Measurements from ENCODE around the gene ANKRD13B.

Gene ANKRD13B

DNA sequence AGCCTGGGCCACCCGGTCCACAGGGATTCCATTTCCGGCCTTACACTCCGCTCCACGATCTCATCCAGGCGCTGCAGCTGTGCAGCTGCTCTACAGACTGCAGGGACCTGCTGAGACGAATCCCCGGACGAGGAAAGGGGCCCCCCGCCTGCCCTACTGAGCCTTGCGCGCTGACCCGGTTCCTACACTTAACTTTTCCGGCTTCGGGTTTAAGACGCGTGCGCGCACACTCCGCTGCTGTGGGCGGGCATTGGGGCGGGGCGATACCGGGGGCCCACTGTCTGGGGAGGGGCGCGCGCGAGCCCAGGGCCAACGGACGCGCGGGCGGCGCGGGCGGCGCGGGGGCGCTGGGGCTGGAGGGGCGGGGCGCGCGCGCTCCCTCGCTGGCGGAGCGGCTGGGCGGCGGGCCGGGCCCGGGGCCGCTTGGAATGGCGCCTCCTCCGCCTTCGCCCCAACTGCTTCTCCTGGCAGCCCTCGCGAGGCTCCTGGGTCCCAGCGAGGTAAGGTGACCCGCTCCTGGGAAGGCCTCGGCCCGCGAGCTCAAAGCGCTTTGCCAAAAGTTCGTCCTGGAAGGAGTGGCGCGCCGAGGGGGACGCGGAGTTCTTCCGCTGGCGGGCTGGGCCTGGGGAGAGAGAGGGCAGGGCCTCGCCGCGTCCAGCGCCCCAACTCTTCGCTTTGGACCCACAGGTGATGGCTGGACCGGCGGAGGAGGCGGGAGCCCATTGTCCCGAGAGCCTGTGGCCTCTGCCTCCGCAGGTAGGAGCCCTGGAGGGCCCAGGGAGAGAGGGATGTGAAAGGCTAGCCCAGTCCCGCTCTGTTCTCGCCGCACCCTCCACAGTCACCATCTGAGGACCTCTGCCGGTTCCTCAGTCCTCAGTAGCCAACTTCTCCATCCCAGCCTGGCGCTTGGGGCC lies 24.3 kb upstream of the ANKRD13B start, which contains the start of gene TP53I13:
Gene TP53I13 (plus strand): TSS at position 371 of the 914 bp plus-strand sequence. CDS start 58 bp downstream, at position 429.
- DNase-seq (ENCODE audit: low spot score): peak; percentile 95

DNA sequence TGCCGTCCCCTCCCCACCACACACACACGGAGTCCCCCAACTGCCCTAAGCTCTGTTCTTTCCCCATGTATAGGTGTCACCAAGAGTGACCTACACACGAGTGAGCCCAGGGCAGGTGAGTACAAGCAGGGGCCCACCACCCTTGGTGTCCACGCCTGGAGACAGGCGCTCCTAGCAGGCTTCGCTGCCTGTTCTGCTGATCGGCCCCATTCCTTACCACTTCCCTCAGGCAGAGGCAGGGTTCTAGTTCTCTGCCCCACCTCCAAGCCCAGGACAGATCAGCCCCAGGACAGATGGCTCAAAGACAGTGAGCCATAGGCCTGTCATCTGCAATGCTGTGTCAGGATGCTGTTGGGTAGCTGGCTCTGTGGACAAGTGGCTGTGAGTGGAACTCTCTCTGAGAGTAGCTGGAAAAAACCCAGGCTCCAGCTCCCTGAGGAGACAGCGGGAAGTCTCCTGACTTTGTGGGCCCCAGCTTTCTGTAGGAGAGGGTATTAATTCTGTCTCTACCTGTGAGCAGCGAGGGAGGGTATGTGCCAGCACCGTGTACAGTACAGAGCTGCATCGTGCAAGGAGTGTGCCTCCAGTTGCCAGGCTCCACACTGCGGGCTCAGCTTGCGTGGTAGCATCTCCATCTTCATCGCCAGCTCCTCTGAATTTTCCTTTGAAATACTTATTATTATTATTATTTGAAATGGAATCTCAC lies 23.5 kb upstream of the ANKRD13B start:
- DNase-seq (ENCODE audit: low spot score): no peak

DNA sequence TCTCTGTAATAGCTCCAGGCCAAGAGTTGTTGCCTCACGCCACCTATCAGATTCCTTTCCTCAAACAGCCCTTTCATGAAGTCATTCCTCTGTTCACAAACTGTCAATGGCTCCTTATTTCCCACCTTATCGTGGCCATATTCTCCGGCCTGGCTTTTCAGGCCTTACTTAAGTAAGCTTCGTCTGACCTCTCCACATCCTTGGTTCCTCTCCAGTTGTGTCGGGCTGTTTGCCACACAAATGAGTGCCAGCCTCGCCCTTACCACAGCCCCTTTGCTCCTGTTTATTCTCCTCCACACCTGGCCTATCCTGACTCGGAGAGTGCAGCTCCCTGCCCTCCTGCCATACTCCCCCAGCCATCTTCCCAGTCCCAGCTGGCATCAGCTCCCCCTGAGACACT lies 22.4 kb upstream of the ANKRD13B start:
- DNase-seq (ENCODE audit: low spot score): no peak

DNA sequence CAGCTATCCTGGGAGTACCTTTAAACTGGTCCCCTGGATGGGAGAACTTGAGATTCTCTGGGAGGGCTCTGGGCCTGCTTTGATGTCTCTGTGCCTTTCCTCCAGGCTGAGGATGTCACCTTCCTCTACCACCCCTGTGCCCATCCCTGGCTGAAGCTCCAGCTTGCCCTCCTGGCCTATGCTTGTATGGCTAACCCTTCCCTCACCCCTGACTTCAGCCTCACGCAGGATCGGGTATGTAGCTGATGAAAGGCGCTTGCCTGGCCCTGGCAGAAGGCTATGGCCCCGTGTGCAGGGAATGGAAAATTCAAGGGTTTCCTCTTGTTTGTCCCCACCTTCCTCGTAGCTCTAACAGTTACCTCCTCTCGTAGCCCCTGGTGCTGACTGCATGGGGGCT lies 21.4 kb upstream of the ANKRD13B start:
- DNase-seq (ENCODE audit: low spot score): no peak

DNA sequence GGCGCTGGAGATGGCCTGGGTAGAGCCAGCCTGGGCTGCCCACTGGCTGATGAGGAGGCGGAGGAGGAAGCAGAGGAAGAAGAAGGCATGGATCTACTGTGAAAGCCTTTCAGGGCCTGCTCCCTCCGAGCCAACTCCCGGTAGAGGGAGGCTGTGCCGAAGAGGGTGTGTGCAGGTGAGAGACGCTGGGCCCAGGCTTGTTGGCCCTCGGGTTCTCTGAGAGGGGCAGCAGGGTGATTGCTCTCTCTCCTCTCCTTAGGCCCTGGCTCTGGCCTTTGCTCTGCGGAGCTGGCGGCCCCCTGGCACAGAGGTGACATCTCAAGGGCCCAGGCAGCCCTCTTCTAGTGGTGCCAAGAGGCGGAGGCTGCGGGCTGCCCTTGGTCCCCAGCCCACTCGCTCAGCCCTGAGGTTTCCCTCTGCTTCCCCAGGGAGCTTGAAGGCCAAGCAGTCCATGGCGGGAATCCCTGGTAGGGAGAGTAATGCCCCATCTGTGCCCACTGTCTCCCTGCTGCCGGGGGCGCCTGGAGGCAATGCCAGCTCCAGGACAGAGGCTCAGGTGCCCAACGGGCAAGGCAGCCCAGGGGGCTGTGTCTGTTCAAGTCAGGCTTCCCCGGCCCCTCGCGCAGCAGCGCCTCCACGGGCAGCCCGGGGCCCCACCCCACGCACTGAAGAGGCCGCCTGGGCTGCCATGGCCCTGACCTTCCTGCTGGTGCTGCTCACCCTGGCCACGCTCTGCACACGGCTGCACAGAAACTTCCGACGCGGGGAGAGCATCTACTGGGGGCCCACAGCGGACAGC lies 20.9 kb upstream of the ANKRD13B start:
- DNase-seq (ENCODE audit: low spot score): no peak

GRCh38 chr17:29572691-29573557 lies 20.0 kb upstream of the ANKRD13B start:
- peak; percentile 63 for DNase-seq (ENCODE audit: low spot score)

DNA sequence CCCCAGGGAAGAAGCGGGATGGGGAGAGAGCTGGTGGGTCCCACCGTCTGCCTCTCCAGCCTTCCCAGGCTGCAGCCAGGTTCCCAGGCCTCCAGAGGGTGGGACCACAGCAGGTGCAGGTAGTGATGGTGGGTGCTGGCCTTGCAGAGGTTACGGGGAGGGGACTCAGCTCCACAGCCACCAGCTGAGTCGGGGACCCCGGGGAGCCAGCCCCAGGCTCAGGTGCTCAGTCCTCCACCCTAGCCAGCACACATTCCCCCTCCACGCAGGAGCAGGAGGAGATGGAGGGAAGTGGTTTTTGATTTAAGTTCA lies 19.4 kb upstream of the ANKRD13B start:
- no peak for DNase-seq (ENCODE audit: low spot score)

- no peak for DNase-seq (ENCODE audit: low spot score)
These were observed 18.8 kb upstream of the ANKRD13B start for GRCh38 chr17:29573871-29574731.

- DNase-seq (ENCODE audit: low spot score): peak; percentile 96
These were observed 18.0 kb upstream of the ANKRD13B start for GRCh38 chr17:29574732-29575510.

DNA sequence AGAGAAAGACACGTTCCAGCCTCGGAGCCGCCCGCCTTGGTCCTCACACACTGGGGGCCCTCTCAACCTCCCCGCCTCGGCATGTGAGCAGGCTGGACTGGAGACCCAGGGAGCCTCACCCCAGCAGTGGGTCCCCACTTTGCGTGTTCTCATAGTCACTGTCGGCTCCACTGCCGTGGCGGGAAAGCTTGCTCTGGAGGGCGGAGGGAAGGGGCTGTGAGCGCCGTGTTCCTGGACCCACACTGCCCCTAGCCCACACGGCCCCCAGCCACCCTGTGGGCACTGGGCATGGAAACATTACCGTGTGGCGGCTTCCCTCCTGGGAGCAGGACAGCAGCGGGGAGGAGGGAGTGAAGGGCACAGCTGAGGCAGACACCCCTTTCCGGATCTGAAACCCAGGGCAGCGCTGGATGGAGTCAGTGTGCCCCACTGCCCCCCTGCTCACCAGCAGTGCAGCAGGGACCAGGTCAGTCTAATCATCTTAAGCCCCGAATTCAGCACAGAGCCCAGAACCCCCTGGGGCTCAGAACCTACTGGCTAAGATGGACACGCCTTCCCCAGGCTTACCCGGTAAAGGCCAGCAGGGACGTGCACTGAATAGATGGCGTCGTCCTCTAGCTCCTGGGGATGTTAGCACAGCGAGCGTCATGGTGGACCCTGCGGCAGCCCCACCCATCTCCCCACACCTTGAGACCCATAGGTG lies 17.3 kb upstream of the ANKRD13B start:
- no peak for DNase-seq (ENCODE audit: low spot score)

GRCh38 chr17:29576214-29577000 lies 16.5 kb upstream of the ANKRD13B start:
- no peak for DNase-seq (ENCODE audit: low spot score)

DNA sequence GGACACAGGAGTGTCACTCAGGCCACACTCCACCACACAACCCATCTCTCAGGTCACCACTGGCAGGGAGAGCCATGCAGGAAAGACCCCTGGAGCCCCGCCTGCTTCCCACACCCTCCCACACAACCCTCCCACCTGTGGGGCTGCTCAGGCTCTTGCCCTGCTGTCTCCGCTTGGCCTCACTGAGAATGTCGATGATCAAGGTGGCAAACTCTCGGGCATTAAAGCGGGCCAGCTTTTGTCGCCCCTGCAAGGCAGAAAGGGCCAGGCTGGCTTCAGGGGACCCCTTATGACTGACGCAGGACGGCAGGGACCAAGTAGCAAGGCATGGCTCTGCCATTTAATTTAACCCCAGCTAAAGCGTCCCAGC lies 15.9 kb upstream of the ANKRD13B start:
- no peak for DNase-seq (ENCODE audit: low spot score)

GRCh38 chr17:29577385-29578211 lies 15.3 kb upstream of the ANKRD13B start:
- no peak for DNase-seq (ENCODE audit: low spot score)

DNA sequence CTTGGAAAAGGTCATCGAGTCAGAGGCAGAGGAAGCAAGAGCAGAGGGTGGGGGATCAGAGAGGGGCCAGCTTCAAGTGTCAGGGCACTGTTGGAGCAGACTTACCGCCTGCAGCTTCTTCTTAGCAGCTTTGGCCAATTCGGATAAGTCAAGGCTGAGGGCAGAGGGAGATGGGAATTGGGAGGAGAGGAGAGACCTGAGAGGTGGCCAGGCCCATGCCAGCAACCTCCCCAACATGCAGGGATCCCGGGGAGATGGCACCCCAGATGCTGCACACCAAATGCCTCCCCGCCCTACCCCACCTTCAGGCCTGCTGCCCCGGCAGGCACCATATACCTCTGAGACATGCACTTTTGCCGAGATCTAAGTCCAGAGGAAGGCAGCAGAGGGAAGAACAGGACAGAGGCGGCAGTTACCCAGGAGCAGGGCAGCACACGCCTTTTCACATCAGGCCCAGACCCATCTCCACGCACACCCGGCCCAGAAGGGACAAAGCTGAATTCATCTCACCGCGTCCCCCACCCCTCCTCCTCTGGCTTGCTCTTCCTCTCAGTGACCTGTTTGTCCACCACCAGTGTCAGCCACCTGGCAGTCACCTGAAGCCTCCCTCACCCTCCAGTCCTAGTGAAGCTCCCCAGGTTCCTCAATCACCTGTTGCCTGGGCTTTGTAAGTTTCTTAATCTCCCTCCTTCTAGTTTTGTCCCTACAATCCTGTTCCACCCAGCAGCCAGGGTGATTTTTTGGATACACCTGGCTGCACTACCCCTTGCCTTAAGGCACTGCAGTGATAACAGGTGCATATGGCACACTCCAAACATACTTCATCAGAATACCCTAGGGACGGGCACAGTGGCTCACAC lies 14.1 kb upstream of the ANKRD13B start:
- no peak for DNase-seq (ENCODE audit: low spot score)

GRCh38 chr17:29579866-29580771 lies 12.8 kb upstream of the ANKRD13B start:
- DNase-seq (ENCODE audit: low spot score): peak; percentile 98

Measured in HuH-7.5 (cell line).